Activated naive CD4-positive, alpha-beta T cell treated with anti-CD3 and anti-CD28 coated beads, Interleukin-2, amount 10 ng/mL, durations not matched to agents 7 days and 5 days (primary cell): ENCODE measurements around the gene TMEM94.

Source experiments
- CTCF ChIA-PET: fragments of 350-600 bp; sonication (Branson Sonifier 250); formaldehyde crosslinking; loops from one replicate; lab custom pipeline; 2021; ENCODE audit warnings: antibody characterized with exemption; lab: Charles Lee
- DNase-seq: peaks from one replicate; pipeline ENCODE4 v3.0.0-alpha.2; 2020
- H3K27ac Mint-ChIP-seq: one replicate; pipeline ENCODE4 v1.8.0; 2021; ENCODE audit warnings: mild to moderate bottlenecking, moderate library complexity, mixed read lengths
- H3K27me3 Mint-ChIP-seq: one replicate; pipeline ENCODE4 v1.8.0; 2021; ENCODE audit warnings: mild to moderate bottlenecking, mixed read lengths
- H3K36me3 Mint-ChIP-seq: one replicate; pipeline ENCODE4 v1.8.0; 2021; ENCODE audit warnings: mixed read lengths
- H3K4me1 Mint-ChIP-seq: one replicate; pipeline ENCODE4 v1.8.0; 2021; ENCODE audit warnings: mixed read lengths
- H3K4me3 Mint-ChIP-seq: one replicate; pipeline ENCODE4 v1.8.0; 2021; ENCODE audit warnings: mild to moderate bottlenecking, moderate library complexity, mixed read lengths
- H3K9me3 Mint-ChIP-seq: one replicate; pipeline ENCODE4 v1.8.0; 2021; ENCODE audit warnings: mixed read lengths

TMEM94 gene

GRCh38 chr17:75502072-75502720 lies 45.8 kb downstream of the TMEM94 start:
- H3K9me3 Mint-ChIP-seq: no peaks in the 10 kb centered on the region
- DNase-seq: no peak
- H3K27me3 Mint-ChIP-seq: no peaks in the 10 kb centered on the region
- peaks cover 9% of the 10 kb centered on the region for H3K4me1 Mint-ChIP-seq
- no peak overlapping the region for H3K27ac Mint-ChIP-seq
- H3K4me3 Mint-ChIP-seq: no peak overlapping the region
- H3K36me3 Mint-ChIP-seq: peaks cover 6% of the 10 kb centered on the region
- CTCF ChIA-PET: no interaction called here

DNA sequence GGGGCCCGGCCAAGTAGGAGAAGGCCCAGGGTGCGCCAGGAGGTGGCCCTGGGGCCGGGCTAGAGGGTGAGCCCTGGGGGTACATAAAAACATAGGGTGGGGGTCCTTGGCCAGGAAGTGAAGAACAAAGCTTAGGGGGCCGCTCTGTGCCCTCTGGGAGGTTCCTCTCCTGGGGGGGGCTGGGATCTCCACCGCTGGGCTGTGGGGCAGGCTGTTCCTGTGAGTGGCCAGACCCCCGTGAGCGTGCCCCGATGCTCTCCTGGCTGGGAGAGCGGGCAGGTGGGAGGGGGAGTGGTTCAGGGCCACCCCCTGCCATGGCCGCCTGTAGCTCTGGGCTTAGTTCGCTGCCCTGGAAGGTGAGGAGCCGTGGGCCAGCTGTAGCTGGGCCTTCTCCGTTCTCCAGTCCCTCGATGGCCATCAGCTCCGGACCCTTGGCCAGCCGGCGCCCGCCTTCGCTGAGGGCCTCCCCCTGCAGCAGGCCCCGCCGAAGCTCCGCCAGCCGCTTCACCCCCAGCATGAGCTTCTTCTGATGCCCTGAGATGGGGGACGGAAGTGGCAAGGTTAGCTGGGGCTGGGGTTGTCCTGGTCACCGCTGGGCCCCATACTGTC lies 46.4 kb downstream of the TMEM94 start:
- H3K4me1 Mint-ChIP-seq: peaks cover 4% of the 10 kb centered on the region
- no peak overlapping the region for H3K4me3 Mint-ChIP-seq
- H3K27me3 Mint-ChIP-seq: no peaks in the 10 kb centered on the region
- H3K36me3 Mint-ChIP-seq: peaks cover 3% of the 10 kb centered on the region
- no peak for DNase-seq
- CTCF ChIA-PET: interaction anchor here (0.6 to 1.6 kb wide), 3 partner anchors 15 to 246 kb away, joined by 3 to 7 read pairs (median 3); no protein-coding TSS in a partner anchor
- H3K27ac Mint-ChIP-seq: no peak overlapping the region
- no peaks in the 10 kb centered on the region for H3K9me3 Mint-ChIP-seq

DNA sequence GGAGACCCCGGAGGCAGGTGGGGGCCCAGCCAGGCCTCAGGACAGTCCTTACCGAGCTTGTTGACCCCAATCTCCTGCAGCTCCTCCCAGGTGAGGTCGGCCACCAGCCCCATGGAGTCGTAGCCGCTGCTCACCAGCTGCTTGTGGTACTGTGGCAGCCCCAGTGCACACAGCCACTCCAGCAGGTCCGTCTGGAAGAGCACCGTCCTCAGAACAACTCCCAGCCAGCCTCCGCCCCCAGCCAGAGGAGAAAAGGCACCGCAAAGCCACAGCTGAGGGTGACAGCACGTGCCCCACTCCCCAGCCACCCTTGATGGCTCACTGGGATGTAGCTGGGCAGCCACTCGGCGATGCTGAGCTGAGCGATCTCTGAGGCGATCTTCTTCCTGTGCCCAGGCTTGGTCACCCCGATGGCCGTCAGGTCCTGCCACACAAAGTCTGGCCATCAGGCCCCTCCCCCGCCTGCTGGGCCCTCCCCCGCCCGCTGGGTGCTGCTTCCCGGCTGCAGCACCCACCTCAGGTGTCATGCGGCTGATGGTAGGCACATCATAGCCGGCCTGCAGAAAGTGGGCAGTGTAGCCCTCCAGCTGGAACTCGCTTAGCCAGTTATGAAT lies 47.0 kb downstream of the TMEM94 start:
- Mint-ChIP-seq H3K36me3 (no peaks in the 10 kb centered on the region), H3K27ac (no peak overlapping the region), H3K27me3 (no peaks in the 10 kb centered on the region), H3K4me3 (no peak overlapping the region), H3K9me3 (no peaks in the 10 kb centered on the region), H3K4me1 (no peaks in the 10 kb centered on the region)
- CTCF ChIA-PET: interaction anchor here (0.6 to 1.6 kb wide), 3 partner anchors 16 to 246 kb away, joined by 3 to 7 read pairs (median 3); no protein-coding TSS in a partner anchor
- no peak for DNase-seq

DNA sequence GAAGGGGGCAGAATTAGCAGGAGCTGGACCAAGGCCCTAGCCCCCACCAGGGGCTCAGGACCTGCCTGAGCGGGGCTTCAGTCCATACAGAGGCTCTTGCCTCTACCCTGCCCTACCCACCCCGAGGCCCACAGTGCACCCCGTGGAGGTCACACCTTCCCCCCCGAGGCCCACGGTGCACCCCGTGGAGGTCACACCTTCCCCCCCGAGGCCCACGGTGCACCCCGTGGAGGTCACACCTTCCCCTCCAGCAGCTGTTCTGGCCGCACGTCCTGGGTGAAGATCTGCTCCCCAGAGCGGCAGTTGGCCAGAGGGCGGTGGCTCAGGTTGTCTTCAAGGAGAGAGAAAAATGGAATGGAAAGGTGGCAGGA lies 47.5 kb downstream of the TMEM94 start:
- peaks cover 2% of the 10 kb centered on the region for H3K27me3 Mint-ChIP-seq
- no peak overlapping the region for H3K27ac Mint-ChIP-seq
- no peaks in the 10 kb centered on the region for H3K9me3 Mint-ChIP-seq
- no peaks in the 10 kb centered on the region for H3K4me1 Mint-ChIP-seq
- DNase-seq: no peak
- no peak overlapping the region for H3K4me3 Mint-ChIP-seq
- CTCF ChIA-PET: interaction anchor here (1.2 to 1.8 kb wide), 3 partner anchors 16 to 79 kb away, joined by 4 to 7 read pairs (median 4); partner anchors contain the start of gene TMEM94
- H3K36me3 Mint-ChIP-seq: no peaks in the 10 kb centered on the region

DNA sequence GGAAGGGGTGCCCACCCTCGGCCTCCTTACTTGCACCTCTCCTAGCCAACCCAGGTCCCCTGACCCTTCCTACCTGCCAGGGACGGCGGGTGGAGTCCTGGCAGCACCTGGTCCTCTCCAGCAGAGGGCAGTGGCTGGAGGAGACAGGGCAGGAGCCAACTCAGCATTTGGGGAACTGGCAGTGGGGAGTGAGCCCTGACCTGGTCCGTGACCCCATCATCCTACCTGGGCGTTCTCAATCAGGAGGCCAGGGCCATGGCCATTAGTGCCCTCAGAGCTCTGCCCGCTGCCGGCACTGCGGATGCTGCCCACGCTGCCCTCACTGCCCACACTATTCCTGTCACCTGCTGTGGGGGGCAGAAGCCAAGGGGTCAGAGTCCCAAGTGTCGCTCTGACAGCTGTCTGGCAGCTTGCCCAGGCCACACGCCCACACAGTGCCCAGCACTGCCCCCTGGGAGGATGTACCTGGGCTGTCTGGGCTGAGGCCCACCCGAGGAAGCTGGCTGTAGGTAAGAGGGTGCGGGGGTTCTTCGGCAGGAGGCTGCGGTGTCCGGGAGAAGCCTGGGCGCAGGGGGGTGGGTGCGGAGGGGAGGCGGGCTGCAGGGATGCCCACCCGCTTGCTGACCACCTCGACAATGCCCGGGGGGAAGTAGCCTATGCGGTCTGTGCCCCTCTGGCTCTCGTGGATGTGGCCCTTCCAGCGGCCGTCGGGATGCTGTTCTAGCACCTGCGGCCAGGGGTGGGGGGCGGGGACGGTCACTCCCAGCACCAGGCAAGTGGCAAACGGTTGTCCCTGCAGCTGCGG lies 48.1 kb downstream of the TMEM94 start:
- CTCF ChIA-PET: interaction anchor here (0.9 to 1.8 kb wide), 4 partner anchors 9 to 79 kb away, joined by 3 to 4 read pairs (median 4); partner anchors contain the start of gene TMEM94
- no peaks in the 10 kb centered on the region for H3K9me3 Mint-ChIP-seq
- DNase-seq: peak; percentile 60
- no peaks in the 10 kb centered on the region for H3K36me3 Mint-ChIP-seq
- H3K27me3 Mint-ChIP-seq: peaks cover 5% of the 10 kb centered on the region
- no peak overlapping the region for H3K4me3 Mint-ChIP-seq
- no peaks in the 10 kb centered on the region for H3K4me1 Mint-ChIP-seq
- no peak overlapping the region for H3K27ac Mint-ChIP-seq

GRCh38 chr17:75505152-75505409 lies 48.6 kb downstream of the TMEM94 start:
- Mint-ChIP-seq H3K4me3 (no peak overlapping the region), H3K27me3 (peaks cover 5% of the 10 kb centered on the region), H3K4me1 (no peaks in the 10 kb centered on the region), H3K36me3 (no peaks in the 10 kb centered on the region), H3K9me3 (no peaks in the 10 kb centered on the region), H3K27ac (no peak overlapping the region)
- CTCF ChIA-PET: interaction anchor here (0.9 to 1.8 kb wide), 4 partner anchors 10 to 80 kb away, joined by 3 to 4 read pairs (median 4); partner anchors contain the start of gene TMEM94
- DNase-seq: no peak

DNA sequence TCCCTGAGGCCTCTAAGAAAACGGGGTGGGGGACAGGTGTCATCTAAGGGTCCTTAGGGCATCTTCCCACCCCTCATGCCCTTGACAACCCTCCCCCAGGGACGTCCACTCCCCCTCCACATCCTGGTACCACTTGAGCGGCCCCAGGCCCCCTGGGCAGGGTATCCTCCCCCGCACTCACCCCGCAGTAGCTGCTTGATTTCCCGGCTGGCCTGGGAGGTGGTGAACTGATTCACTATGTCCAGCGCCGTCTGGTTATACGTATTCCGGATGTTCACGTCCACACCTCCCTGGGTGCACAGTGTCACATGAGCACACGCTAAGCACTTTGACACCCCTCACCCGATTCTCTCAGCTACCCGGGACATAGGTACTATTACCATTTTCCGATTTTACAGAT lies 49.2 kb downstream of the TMEM94 start:
- Mint-ChIP-seq H3K4me1 (no peaks in the 10 kb centered on the region), H3K4me3 (no peak overlapping the region), H3K36me3 (no peaks in the 10 kb centered on the region), H3K27me3 (peaks cover 5% of the 10 kb centered on the region), H3K27ac (no peak overlapping the region), H3K9me3 (no peaks in the 10 kb centered on the region)
- CTCF ChIA-PET: interaction anchor here (0.7 to 1.8 kb wide), 3 partner anchors 79 to 88 kb away, joined by 3 to 4 read pairs (median 3); no protein-coding TSS in a partner anchor
- DNase-seq: no peak

DNA sequence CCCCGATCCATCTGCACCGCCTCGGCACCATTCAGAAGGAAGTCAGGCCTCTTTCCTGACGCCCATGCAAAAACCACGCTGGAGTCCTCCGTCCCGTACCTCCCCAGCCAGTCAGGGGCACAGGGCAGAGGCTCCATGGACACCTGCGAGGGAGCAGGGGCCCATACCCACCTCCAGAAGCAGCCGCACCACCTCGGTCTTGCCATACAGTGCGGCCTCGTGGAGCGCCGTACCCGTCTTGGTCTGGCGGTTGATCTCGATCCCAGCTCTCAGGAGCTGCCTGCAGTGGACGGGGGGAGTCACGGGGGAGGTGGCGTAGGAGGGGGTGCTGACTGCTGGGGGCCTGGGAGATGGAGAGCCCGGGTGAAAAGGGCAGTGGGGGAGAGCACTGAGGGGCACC lies 49.7 kb downstream of the TMEM94 start:
- Mint-ChIP-seq H3K27me3 (peaks cover 5% of the 10 kb centered on the region), H3K9me3 (no peaks in the 10 kb centered on the region), H3K27ac (no peak overlapping the region), H3K4me1 (no peaks in the 10 kb centered on the region), H3K4me3 (no peak overlapping the region), H3K36me3 (no peaks in the 10 kb centered on the region)
- DNase-seq: no peak
- CTCF ChIA-PET: interaction anchor here (0.7 kb wide), 1 partner anchor 88 kb away, joined by 3 read pairs; no protein-coding TSS in a partner anchor

DNA sequence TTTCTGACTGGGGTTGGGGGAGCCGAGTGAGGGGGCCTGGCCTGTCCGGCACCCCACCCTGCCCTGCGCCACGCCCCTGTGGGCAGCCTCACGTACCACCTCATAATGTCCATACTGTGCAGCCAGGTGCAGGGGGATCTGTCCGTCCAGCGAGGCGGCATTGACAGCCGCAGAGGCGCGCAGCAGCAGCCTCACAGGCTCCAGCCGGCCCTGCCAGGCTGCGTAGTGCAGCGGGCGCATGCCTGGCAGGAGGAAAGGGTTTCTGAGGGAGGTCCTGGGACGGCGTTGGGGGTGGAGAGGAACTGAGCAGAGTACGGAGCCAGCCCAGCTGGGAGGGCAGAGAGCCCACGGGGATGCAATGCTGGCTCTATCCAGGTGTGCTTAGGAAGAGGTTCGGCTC lies 50.5 kb downstream of the TMEM94 start:
- no peak overlapping the region for H3K4me3 Mint-ChIP-seq
- no peaks in the 10 kb centered on the region for H3K4me1 Mint-ChIP-seq
- H3K27me3 Mint-ChIP-seq: peaks cover 5% of the 10 kb centered on the region
- no peak for DNase-seq
- no peaks in the 10 kb centered on the region for H3K9me3 Mint-ChIP-seq
- CTCF ChIA-PET: no interaction called here
- no peaks in the 10 kb centered on the region for H3K36me3 Mint-ChIP-seq
- no peak overlapping the region for H3K27ac Mint-ChIP-seq

GRCh38 chr17:75507733-75508719 lies 51.6 kb downstream of the TMEM94 start:
- Mint-ChIP-seq H3K36me3 (no peaks in the 10 kb centered on the region), H3K27me3 (peaks cover 10% of the 10 kb centered on the region), H3K27ac (no peak overlapping the region), H3K9me3 (no peaks in the 10 kb centered on the region), H3K4me3 (no peak overlapping the region), H3K4me1 (no peaks in the 10 kb centered on the region)
- CTCF ChIA-PET: interaction anchor here (1.2 kb wide), 1 partner anchor 239 kb away, joined by 3 read pairs; no protein-coding TSS in a partner anchor
- no peak for DNase-seq

GRCh38 chr17:75508931-75509361 lies 52.5 kb downstream of the TMEM94 start:
- H3K27ac Mint-ChIP-seq: no peak overlapping the region
- H3K36me3 Mint-ChIP-seq: no peaks in the 10 kb centered on the region

GRCh38 chr17:75509528-75510258 lies 53.3 kb downstream of the TMEM94 start:
- Mint-ChIP-seq H3K4me1 (no peaks in the 10 kb centered on the region), H3K27ac (no peak overlapping the region), H3K36me3 (no peaks in the 10 kb centered on the region), H3K9me3 (no peaks in the 10 kb centered on the region), H3K27me3 (peaks cover 27% of the 10 kb centered on the region), H3K4me3 (no peak overlapping the region)
- CTCF ChIA-PET: interaction anchor here (1.2 kb wide), 1 partner anchor 238 kb away, joined by 3 read pairs; no protein-coding TSS in a partner anchor
- DNase-seq: no peak

More at GRCh38 chr17:75508931-75509361, 52.5 kb downstream of the TMEM94 start:
- Mint-ChIP-seq H3K27me3 (peaks cover 20% of the 10 kb centered on the region), H3K4me1 (no peaks in the 10 kb centered on the region), H3K4me3 (no peak overlapping the region), H3K9me3 (no peaks in the 10 kb centered on the region)
- DNase-seq: no peak
- CTCF ChIA-PET: interaction anchor here (1.2 kb wide), 1 partner anchor 238 kb away, joined by 3 read pairs; no protein-coding TSS in a partner anchor
